ENCODE data around the gene TBC1D8. TPM values are rescaled to one million over a fixed set of nuclear protein-coding genes. Genes with fewer than 3 reads are reported as not detected.

Gene TBC1D8
- total RNA-seq, 5 donors from 2014 or later (not counting 1 experiment from before 2014, with no cell fraction given) = 0.40 to 2.1 (median 2.0) TPM

- Histone ChIP-seq H3K27me3 (replicated peaks in 1 of 2; ENCODE audit: control insufficient read depth in 2 of 2, extremely low read depth in 1 of 2, insufficient read depth in 2 of 2, low read length in 1 of 2) (peaks cover 0 to 5% of the 10 kb centered on the region in 2 experiments), H3K4me3 (ENCODE audit: control insufficient read depth in 1 of 2, extremely low read depth in 1 of 2, low read length in 1 of 2) (no peak overlapping the region), H3K9me3 (no peaks in the 10 kb centered on the region), H3K36me3 (ENCODE audit: control insufficient read depth in 2 of 2, extremely low read depth in 1 of 2, insufficient read depth in 1 of 2, low read length in 1 of 2) (no peaks in the 10 kb centered on the region), H3K4me1 (ENCODE audit: control insufficient read depth in 1 of 2, extremely low read depth in 1 of 2, insufficient read depth in 2 of 2, low read length in 2 of 2) (peaks cover 0 to 10% of the 10 kb centered on the region in 2 experiments), H3K27ac (ENCODE audit: low read length) (no peak overlapping the region)
- peaks cover 0 to 3% of the 10 kb centered on the region in 2 donors for H3K27me3 Mint-ChIP-seq
- CTCF ChIA-PET = no interaction called here
- no peak overlapping the region for H3K4me3 Mint-ChIP-seq
- ATAC-seq (replicated peaks in 1 of 4) (no peak), DNase-seq (no peak)
- POLR2A ChIA-PET = no interaction called here
- no peaks in the 10 kb centered on the region for H3K4me1 Mint-ChIP-seq
- H3K36me3 Mint-ChIP-seq = peaks cover 3% of the 10 kb centered on the region
- H3K27ac Mint-ChIP-seq = no peak overlapping the region
- peaks cover 7 to 9% (median 8%) of the 10 kb centered on the region in 3 donors for H3K9me3 Mint-ChIP-seq
- 100% methylated on average over 1 of the region's 1 CpG for WGBS (ENCODE audit: insufficient coverage)
Measured at GRCh38 chr2:101107241-101107640, 43.9 kb downstream of the TBC1D8 start.

GRCh38 chr2:101106453-101107181, 44.6 kb downstream of the TBC1D8 start:
- peaks cover 0 to 10% of the 10 kb centered on the region in 2 experiments for H3K4me1 ChIP-seq (ENCODE audit: control insufficient read depth in 1 of 2, extremely low read depth in 1 of 2, insufficient read depth in 2 of 2, low read length in 2 of 2)
- no peak overlapping the region for H3K27ac Mint-ChIP-seq
- no peaks in the 10 kb centered on the region for H3K36me3 ChIP-seq (ENCODE audit: control insufficient read depth in 2 of 2, extremely low read depth in 1 of 2, insufficient read depth in 1 of 2, low read length in 1 of 2)
- WGBS (ENCODE audit: insufficient coverage) = 83% methylated on average over 9 of the region's 12 CpGs
- H3K9me3 Mint-ChIP-seq = peaks cover 8 to 9% (median 8%) of the 10 kb centered on the region in 3 donors
- H3K27ac ChIP-seq (ENCODE audit: low read length) = no peak overlapping the region
- H3K4me1 Mint-ChIP-seq = no peaks in the 10 kb centered on the region
- peaks cover 0 to 3% of the 10 kb centered on the region in 2 donors for H3K27me3 Mint-ChIP-seq
- H3K4me3 ChIP-seq (ENCODE audit: control insufficient read depth in 1 of 2, extremely low read depth in 1 of 2, low read length in 1 of 2) = no peak overlapping the region
- H3K4me3 Mint-ChIP-seq = no peak overlapping the region
- ATAC-seq (replicated peaks in 1 of 4) (no peak), DNase-seq (no peak)
- no peaks in the 10 kb centered on the region for H3K9me3 ChIP-seq
- ChIA-PET CTCF (no interaction called here), POLR2A (no interaction called here)
- peaks cover 0 to 9% of the 10 kb centered on the region in 2 experiments for H3K27me3 ChIP-seq (replicated peaks in 1 of 2; ENCODE audit: control insufficient read depth in 2 of 2, extremely low read depth in 1 of 2, insufficient read depth in 2 of 2, low read length in 1 of 2)
- H3K36me3 Mint-ChIP-seq = peaks cover 3% of the 10 kb centered on the region

GRCh38 chr2:101105654-101106053, 45.5 kb downstream of the TBC1D8 start:
- peaks cover 3% of the 10 kb centered on the region for H3K36me3 Mint-ChIP-seq
- Histone ChIP-seq H3K4me3 (ENCODE audit: control insufficient read depth in 1 of 2, extremely low read depth in 1 of 2, low read length in 1 of 2) (no peak overlapping the region), H3K36me3 (ENCODE audit: control insufficient read depth in 2 of 2, extremely low read depth in 1 of 2, insufficient read depth in 1 of 2, low read length in 1 of 2) (no peaks in the 10 kb centered on the region), H3K27ac (ENCODE audit: low read length) (no peak overlapping the region), H3K9me3 (no peaks in the 10 kb centered on the region), H3K27me3 (replicated peaks in 1 of 2; ENCODE audit: control insufficient read depth in 2 of 2, extremely low read depth in 1 of 2, insufficient read depth in 2 of 2, low read length in 1 of 2) (peaks cover 0 to 4% of the 10 kb centered on the region in 2 experiments), H3K4me1 (ENCODE audit: control insufficient read depth in 1 of 2, extremely low read depth in 1 of 2, insufficient read depth in 2 of 2, low read length in 2 of 2) (peaks cover 0 to 8% of the 10 kb centered on the region in 2 experiments)
- no peak overlapping the region for H3K27ac Mint-ChIP-seq
- ATAC-seq (replicated peaks in 1 of 4) = no peak
- H3K4me3 Mint-ChIP-seq = no peak overlapping the region
- H3K9me3 Mint-ChIP-seq = peaks cover 11 to 18% (median 16%) of the 10 kb centered on the region in 3 donors
- ChIA-PET CTCF (no interaction called here), POLR2A (interaction anchor here in 1 of 2 donors (0.7 kb wide), 1 partner anchor 35 kb away, joined by 4 read pairs; no protein-coding TSS in a partner anchor)
- peaks cover 3 to 5% of the 10 kb centered on the region in 2 donors for H3K27me3 Mint-ChIP-seq
- H3K4me1 Mint-ChIP-seq = no peaks in the 10 kb centered on the region
- no peak for DNase-seq
- no CpG with 5 or more reads among the region's 4 CpGs for WGBS (ENCODE audit: insufficient coverage)

GRCh38 chr2:101097638-101098037, 53.5 kb downstream of the TBC1D8 start:
- H3K4me1 ChIP-seq (ENCODE audit: control insufficient read depth in 1 of 2, extremely low read depth in 1 of 2, insufficient read depth in 2 of 2, low read length in 2 of 2) = no peaks in the 10 kb centered on the region
- H3K4me3 ChIP-seq (ENCODE audit: control insufficient read depth in 1 of 2, extremely low read depth in 1 of 2, low read length in 1 of 2) = no peak overlapping the region
- Mint-ChIP-seq H3K27me3 (peaks cover 21 to 47% of the 10 kb centered on the region in 2 donors), H3K4me3 (no peak overlapping the region), H3K9me3 (peaks cover 17 to 31% (median 23%) of the 10 kb centered on the region in 3 donors), H3K27ac (no peak overlapping the region), H3K36me3 (peaks cover 3% of the 10 kb centered on the region), H3K4me1 (no peaks in the 10 kb centered on the region)
- ChIA-PET POLR2A (no interaction called here), CTCF (no interaction called here)
- peaks cover 0 to 8% of the 10 kb centered on the region in 2 experiments for H3K27me3 ChIP-seq (replicated peaks in 1 of 2; ENCODE audit: control insufficient read depth in 2 of 2, extremely low read depth in 1 of 2, insufficient read depth in 2 of 2, low read length in 1 of 2)
- H3K27ac ChIP-seq (ENCODE audit: low read length) = no peak overlapping the region
- DNase-seq (no peak), ATAC-seq (replicated peaks in 1 of 4) (no peak)
- H3K9me3 ChIP-seq = no peaks in the 10 kb centered on the region
- H3K36me3 ChIP-seq (ENCODE audit: control insufficient read depth in 2 of 2, extremely low read depth in 1 of 2, insufficient read depth in 1 of 2, low read length in 1 of 2) = no peaks in the 10 kb centered on the region

- Mint-ChIP-seq H3K9me3 (peaks cover 13 to 27% (median 19%) of the 10 kb centered on the region in 3 donors), H3K36me3 (no peaks in the 10 kb centered on the region), H3K27ac (no peak overlapping the region), H3K27me3 (peaks cover 21 to 48% of the 10 kb centered on the region in 2 donors), H3K4me1 (no peaks in the 10 kb centered on the region), H3K4me3 (no peak overlapping the region)
- Histone ChIP-seq H3K36me3 (ENCODE audit: control insufficient read depth in 2 of 2, extremely low read depth in 1 of 2, insufficient read depth in 1 of 2, low read length in 1 of 2) (no peaks in the 10 kb centered on the region), H3K27me3 (replicated peaks in 1 of 2; ENCODE audit: control insufficient read depth in 2 of 2, extremely low read depth in 1 of 2, insufficient read depth in 2 of 2, low read length in 1 of 2) (peaks cover 0 to 4% of the 10 kb centered on the region in 2 experiments), H3K4me1 (ENCODE audit: control insufficient read depth in 1 of 2, extremely low read depth in 1 of 2, insufficient read depth in 2 of 2, low read length in 2 of 2) (no peaks in the 10 kb centered on the region), H3K9me3 (no peaks in the 10 kb centered on the region), H3K27ac (ENCODE audit: low read length) (no peak overlapping the region), H3K4me3 (ENCODE audit: control insufficient read depth in 1 of 2, extremely low read depth in 1 of 2, low read length in 1 of 2) (no peak overlapping the region)
- ChIA-PET POLR2A (interaction anchor here in 1 of 2 donors (0.6 kb wide), 1 partner anchor 60 kb away, joined by 6 read pairs; no protein-coding TSS in a partner anchor), CTCF (interaction anchor here in 1 of 2 donors (0.7 kb wide), 1 partner anchor 1096 kb away, joined by 3 read pairs; no protein-coding TSS in a partner anchor)
- no peak for DNase-seq
- no peak for ATAC-seq (replicated peaks in 1 of 4)
- 100% methylated on average over 1 of the region's 4 CpGs for WGBS (ENCODE audit: insufficient coverage)
Measured at GRCh38 chr2:101096619-101097142, 54.5 kb downstream of the TBC1D8 start.

- Histone ChIP-seq H3K4me3 (ENCODE audit: control insufficient read depth in 1 of 2, extremely low read depth in 1 of 2, low read length in 1 of 2) (no peak overlapping the region), H3K27ac (ENCODE audit: low read length) (no peak overlapping the region), H3K36me3 (ENCODE audit: control insufficient read depth in 2 of 2, extremely low read depth in 1 of 2, insufficient read depth in 1 of 2, low read length in 1 of 2) (no peaks in the 10 kb centered on the region), H3K9me3 (no peaks in the 10 kb centered on the region), H3K27me3 (replicated peaks in 1 of 2; ENCODE audit: control insufficient read depth in 2 of 2, extremely low read depth in 1 of 2, insufficient read depth in 2 of 2, low read length in 1 of 2) (peaks cover 0 to 4% of the 10 kb centered on the region in 2 experiments), H3K4me1 (ENCODE audit: control insufficient read depth in 1 of 2, extremely low read depth in 1 of 2, insufficient read depth in 2 of 2, low read length in 2 of 2) (no peaks in the 10 kb centered on the region)
- H3K9me3 Mint-ChIP-seq = peaks cover 2 to 12% (median 11%) of the 10 kb centered on the region in 3 donors
- H3K36me3 Mint-ChIP-seq = no peaks in the 10 kb centered on the region
- no peak overlapping the region for H3K27ac Mint-ChIP-seq
- WGBS (ENCODE audit: insufficient coverage) = no CpG with 5 or more reads among the region's 1 CpG
- no peak for DNase-seq
- H3K27me3 Mint-ChIP-seq = peaks cover 17 to 42% of the 10 kb centered on the region in 2 donors
- ChIA-PET POLR2A (no interaction called here), CTCF (no interaction called here)
- ATAC-seq (replicated peaks in 1 of 4) = no peak
- no peak overlapping the region for H3K4me3 Mint-ChIP-seq
- H3K4me1 Mint-ChIP-seq = no peaks in the 10 kb centered on the region
Measured at GRCh38 chr2:101094351-101094750, 56.8 kb downstream of the TBC1D8 start.

Data from T-cell (primary cell).